Prostate gland (tissue), 2 donors: ENCODE data around the gene CHSY1. TPM values are rescaled to one million over a fixed set of nuclear protein-coding genes. Genes with fewer than 3 reads are reported as not detected.
A peak's percentile ranks its signal among the peaks of the same experiment; 100 is the strongest.

Source experiments
- DNase-seq: peaks from one replicate; pipeline ENCODE4 v3.0.0-alpha.2; 2019; ENCODE audit warnings: low spot score
- H3K27ac ChIP-seq, 2 donors: fragments of 200-600 bp; sonication (generic); 2 replicates each; pipeline ENCODE4 v1.5.1; 2017 to 2019
- H3K27me3 ChIP-seq: fragments of 200-600 bp; sonication (generic); replicated peaks from 2 replicates; pipeline ENCODE4 v1.5.1; 2019; ENCODE audit not compliant: insufficient read depth
- H3K36me3 ChIP-seq, 2 donors: fragments of 200-600 bp; sonication (generic); 1 replicate in 1 of 2; 2 replicates in 1 of 2; pipeline versions ENCODE4 v1.5.1 to v1.8.1; 2017 to 2019
- H3K4me1 ChIP-seq: fragments of 200-600 bp; sonication (generic); replicated peaks from 2 replicates; pipeline ENCODE4 v1.5.1; 2019
- H3K4me3 ChIP-seq, 2 donors: fragments of 200-600 bp; sonication (generic); 2 replicates each; pipeline ENCODE4 v1.5.1; 2017 to 2019
- H3K9me3 ChIP-seq: fragments of 200-600 bp; sonication (generic); 2 replicates; pipeline ENCODE4 v1.5.1; 2017
- CTCF ChIP-seq, 4 experiments: fragments of 200-600 bp in 2 of 4; fragments of 450-650 bp in 2 of 4; sonication (generic) in 2 of 4; IDR thresholded peaks; 1 replicate in 3 of 4; 2 replicates in 1 of 4; pipeline ENCODE4 v1.5.1; 2016 to 2019; ENCODE audit warnings: antibody characterized with exemption in 4 of 4, mild to moderate bottlenecking in 2 of 4, moderate library complexity in 2 of 4
- POLR2A ChIP-seq: fragments of 450-650 bp; IDR thresholded peaks from one replicate; pipeline ENCODE4 v1.6.1; 2016; ENCODE audit warnings: antibody characterized with exemption, mild to moderate bottlenecking
- POLR2AphosphoS5 ChIP-seq: sonication (generic); formaldehyde crosslinking; IDR thresholded peaks from one replicate; pipeline ENCODE4 v1.6.1; 2017; ENCODE audit warnings: antibody characterized with exemption
- WGBS: methylation state at CpG from one replicate; pipeline ENCODE4 v1.1.5; 2018; 5-methylcytosine and 5-hydroxymethylcytosine counted together
- intact Hi-C: fragments of 100-400 bp; cut with DNase I; formaldehyde crosslinking; loops from one replicate; pipeline ENCODE4 v1.14.2; 2022
- total RNA-seq, 2 donors: library from RNA; depleted of rRNA; stranded (reverse); fragments of >200 nt; gene quantifications; one replicate each; pipeline ENCODE4 v1.1.0, GENCODE V29; 2016

Gene CHSY1
- total RNA-seq, 2 donors from 2014 or later: 30.4 to 46.4 TPM

- Histone ChIP-seq H3K4me1 (no peaks in the 10 kb centered on the region), H3K36me3 (peaks cover 13 to 37% of the 10 kb centered on the region in 2 donors), H3K4me3 (no peak overlapping the region), H3K27me3 (no peaks in the 10 kb centered on the region), H3K27ac (no peak overlapping the region), H3K9me3 (no peaks in the 10 kb centered on the region)
- no peak for DNase-seq
- TF ChIP-seq CTCF (IDR thresholded peaks at IDR 0.05): no peak
- no peak for TF ChIP-seq POLR2A
- no peak for TF ChIP-seq POLR2AphosphoS5
- WGBS: 85% methylated on average over 5 of the region's 5 CpGs
- intact Hi-C loops: no loop called here
Measured at GRCh38 chr15:101275018-101275417, 23.2 kb upstream of the CHSY1 start.

- H3K4me1 ChIP-seq: no peaks in the 10 kb centered on the region
- intact Hi-C loops: no loop called here
- no peaks in the 10 kb centered on the region for H3K9me3 ChIP-seq
- no peak for DNase-seq
- TF ChIP-seq CTCF (IDR thresholded peaks at IDR 0.05) (no peak), POLR2A (no peak), POLR2AphosphoS5 (no peak)
- H3K27ac ChIP-seq: no peak overlapping the region
- WGBS: 82% methylated on average over 5 of the region's 5 CpGs
- H3K4me3 ChIP-seq: no peak overlapping the region
- H3K36me3 ChIP-seq: peaks cover 13 to 37% of the 10 kb centered on the region in 2 donors
- no peaks in the 10 kb centered on the region for H3K27me3 ChIP-seq
Measured at GRCh38 chr15:101273534-101273933, 21.7 kb upstream of the CHSY1 start.

DNA sequence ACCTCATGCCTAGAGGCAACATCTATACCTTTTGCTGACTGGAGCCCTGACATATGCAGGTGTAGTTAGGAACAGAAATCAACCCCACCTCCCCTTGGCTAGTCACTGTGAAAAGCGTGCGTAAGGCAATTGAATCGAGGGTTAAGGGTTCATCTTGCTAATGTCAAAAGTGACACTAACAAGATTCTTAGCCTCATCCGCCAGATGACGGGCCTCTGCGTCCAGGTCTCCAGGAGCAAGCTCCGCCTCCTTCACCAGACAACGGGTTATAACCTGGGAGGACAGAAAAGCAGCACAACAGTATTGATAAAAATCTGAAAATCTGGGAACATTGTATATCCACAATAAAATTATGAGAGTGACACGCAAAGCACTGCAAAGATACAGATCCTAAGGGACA lies 20.7 kb upstream of the CHSY1 start:
- no peak overlapping the region for H3K27ac ChIP-seq
- H3K4me1 ChIP-seq: no peaks in the 10 kb centered on the region
- no peaks in the 10 kb centered on the region for H3K9me3 ChIP-seq
- no peak for DNase-seq
- peaks cover 13 to 37% of the 10 kb centered on the region in 2 donors for H3K36me3 ChIP-seq
- intact Hi-C loops: no loop called here
- WGBS: 81% methylated on average over 9 of the region's 9 CpGs
- no peaks in the 10 kb centered on the region for H3K27me3 ChIP-seq
- TF ChIP-seq POLR2A (no peak), CTCF (IDR thresholded peaks at IDR 0.05) (no peak), POLR2AphosphoS5 (no peak)
- no peak overlapping the region for H3K4me3 ChIP-seq

DNA sequence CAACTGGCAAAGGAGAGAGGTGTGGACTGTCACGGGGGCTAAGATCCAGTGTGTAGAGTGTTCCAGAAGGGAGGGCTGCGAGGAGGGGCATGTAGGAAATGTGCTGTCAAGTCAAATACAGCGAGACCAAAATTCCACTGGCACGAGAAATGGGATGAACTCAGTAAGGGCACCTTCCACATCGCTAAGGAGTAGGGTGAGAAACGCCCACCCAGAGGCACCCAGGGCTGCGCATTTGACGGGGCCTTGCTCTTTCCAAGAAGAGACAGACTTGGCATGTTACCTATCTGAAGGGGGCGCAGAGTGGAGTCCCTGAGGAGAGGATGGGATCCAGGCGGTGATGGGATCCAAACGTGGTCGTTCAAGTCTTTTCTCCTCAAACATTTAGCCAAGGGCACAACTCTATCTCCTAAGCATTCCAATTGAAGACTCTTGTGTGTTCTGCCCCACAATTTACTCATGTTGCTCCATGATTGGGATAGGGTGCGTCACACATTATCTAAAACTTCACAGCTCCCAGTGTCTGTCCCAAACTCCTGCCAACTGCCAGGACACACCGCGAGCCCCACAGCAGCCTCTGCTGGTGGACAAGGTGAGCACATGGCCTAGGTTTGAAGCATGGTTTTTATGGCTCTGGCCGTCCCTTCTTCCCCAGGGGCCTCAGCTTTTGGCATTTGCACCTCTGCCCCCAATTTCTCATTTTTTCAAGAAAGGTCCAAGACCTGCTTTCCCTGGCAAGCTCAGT lies 17.8 kb upstream of the CHSY1 start:
- Histone ChIP-seq H3K4me3 (no peak overlapping the region), H3K27me3 (no peaks in the 10 kb centered on the region), H3K36me3 (peaks cover 13 to 37% of the 10 kb centered on the region in 2 donors), H3K27ac (no peak overlapping the region), H3K4me1 (no peaks in the 10 kb centered on the region), H3K9me3 (no peaks in the 10 kb centered on the region)
- no peak for DNase-seq
- peak in 1 of 4 experiments; percentile 16 for TF ChIP-seq CTCF (IDR thresholded peaks at IDR 0.05)
- TF ChIP-seq POLR2A: no peak
- WGBS: 83% methylated on average over 16 of the region's 16 CpGs
- intact Hi-C loops: loop anchor here (5.0 kb wide), 1 partner anchor 352 kb away; the partner anchor contains the start of gene LRRK1
